ENCODE data around the gene BMAL2.

The BMAL2 gene

DNA sequence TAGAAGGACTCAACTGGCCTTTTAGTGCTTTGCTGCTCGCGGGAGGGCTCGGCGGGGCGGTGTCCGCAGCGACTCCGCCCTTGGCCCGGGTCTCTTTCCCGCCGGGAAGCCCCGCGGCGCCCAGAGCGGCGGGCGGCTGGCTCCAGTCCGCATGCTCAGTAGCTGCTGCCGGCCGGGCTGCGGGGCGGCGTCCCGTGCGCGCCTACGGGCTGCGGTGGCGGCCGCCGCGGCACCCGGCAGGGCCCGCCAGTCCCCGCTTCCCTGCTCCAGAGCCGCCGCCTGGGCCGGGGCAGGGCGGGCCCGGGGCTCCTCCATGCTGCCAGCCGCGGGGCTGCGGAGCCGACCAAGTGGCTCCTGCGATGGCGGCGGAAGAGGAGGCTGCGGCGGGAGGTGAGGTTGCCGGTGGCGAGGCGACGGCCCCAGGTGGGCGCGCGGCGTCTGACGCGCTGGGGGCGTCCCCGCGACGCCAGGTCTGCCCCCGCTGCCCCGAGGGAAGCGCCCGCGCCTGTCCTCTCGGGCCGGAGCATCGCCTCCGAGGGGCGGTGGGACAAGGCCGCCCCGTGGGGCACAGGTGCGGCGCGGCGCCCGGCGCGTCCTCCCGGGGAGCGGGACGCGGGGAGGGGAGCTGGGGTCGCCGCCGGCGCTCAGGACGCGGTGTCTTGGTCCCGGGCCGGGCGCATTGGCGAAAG lies at the start of gene BMAL2:
Gene BMAL2 (plus strand): TSS at position 123 of the 689 bp plus-strand sequence. CDS start 237 bp downstream, at position 360.
- no peak for DNase-seq (ENCODE audit: low read depth)

- DNase-seq (ENCODE audit: low read depth) = no peak
These were observed 48.6 kb upstream of the BMAL2 start for GRCh38 chr12:27284021-27284420.

- peak; percentile 19 for DNase-seq (ENCODE audit: low read depth)
These were observed 47.9 kb upstream of the BMAL2 start for GRCh38 chr12:27284751-27285150.

DNA sequence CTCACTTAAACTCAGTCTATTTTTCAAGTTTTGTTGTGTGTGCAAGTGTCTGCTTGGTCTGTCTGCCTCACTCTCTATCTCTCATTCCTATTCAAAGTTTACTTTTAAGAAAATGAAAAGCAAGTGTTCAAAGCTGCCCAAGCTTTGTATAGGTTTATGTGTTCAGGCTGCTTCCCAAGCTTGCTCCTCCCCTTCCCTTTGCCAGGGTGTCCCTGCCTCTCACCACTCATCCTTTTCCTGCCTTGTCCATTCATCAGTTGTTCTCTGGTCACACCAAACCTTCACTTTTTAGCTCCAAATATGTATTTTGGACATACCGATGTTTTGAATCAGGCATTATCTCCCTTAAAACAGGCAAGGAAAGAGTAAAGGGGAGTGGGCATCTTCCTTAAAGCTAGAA lies 47.2 kb upstream of the BMAL2 start:
- DNase-seq (ENCODE audit: low read depth) = peak; percentile 2

GRCh38 chr12:27289414-27289813 lies 43.2 kb upstream of the BMAL2 start:
- DNase-seq (ENCODE audit: low read depth) = no peak

GRCh38 chr12:27290501-27291168 lies 42.0 kb upstream of the BMAL2 start:
- no peak for DNase-seq (ENCODE audit: low read depth)

GRCh38 chr12:27291862-27292261 lies 40.8 kb upstream of the BMAL2 start:
- DNase-seq (ENCODE audit: low read depth) = no peak

GRCh38 chr12:27292718-27293117 lies 39.9 kb upstream of the BMAL2 start:
- no peak for DNase-seq (ENCODE audit: low read depth)

DNA sequence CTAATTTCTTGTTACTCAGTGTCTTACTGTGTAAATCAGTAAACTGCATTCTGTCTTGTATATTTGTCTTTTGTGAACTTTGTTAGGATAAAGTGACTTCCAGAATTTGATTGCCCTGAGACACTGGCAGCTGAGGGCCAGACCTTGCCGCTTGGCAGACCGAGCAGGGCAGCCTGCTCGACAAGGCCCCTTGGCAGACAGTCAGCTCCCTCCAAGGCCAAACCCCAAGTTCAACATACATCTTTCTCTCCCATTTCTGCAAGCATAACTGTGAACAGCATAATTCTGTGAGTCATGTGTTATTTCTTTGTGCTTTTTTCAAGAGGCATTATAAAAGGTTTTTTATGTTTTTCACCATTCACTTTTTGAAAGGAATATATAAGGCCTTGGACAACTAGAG lies 39.2 kb upstream of the BMAL2 start:
- no peak for DNase-seq (ENCODE audit: low read depth)

- DNase-seq (ENCODE audit: low read depth) = no peak
These were observed 36.0 kb upstream of the BMAL2 start for GRCh38 chr12:27296674-27297073.

DNA sequence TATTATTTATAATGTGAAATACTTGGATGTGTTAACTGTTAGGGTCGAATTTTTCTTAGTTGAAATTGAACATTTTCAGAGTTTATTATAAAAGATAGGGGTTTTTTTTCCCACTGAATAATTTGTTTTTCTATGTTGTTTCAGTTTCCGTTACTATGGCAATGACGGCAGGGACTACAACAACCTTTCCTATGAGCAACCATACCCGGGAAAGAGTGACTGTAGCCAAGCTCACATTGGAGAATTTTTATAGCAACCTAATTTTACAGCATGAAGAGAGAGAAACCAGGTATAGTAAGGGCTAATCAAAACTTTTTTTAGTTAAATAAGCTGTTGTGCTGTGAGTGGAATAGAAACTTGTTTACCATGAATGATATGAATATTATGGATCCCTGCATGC lies 35.1 kb upstream of the BMAL2 start:
- DNase-seq (ENCODE audit: low read depth) = no peak

DNA sequence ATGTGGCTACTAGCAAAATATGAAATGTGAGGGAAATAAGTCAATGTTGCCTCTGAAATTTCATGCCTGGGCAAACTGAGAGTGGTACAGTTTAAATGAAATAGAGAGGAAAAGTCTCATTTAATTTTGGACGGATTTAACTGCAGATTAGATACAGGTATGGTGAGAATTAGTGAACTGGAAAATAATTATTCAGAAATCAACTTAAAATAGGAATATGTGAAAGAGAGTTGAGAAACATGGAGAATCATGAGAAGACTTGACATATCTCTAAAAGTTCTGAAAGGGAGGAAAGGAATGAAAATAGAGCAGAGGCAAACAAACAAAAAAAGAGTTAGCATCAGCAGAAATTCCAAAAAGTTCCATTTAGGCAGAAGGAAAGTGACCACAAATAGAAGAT lies 33.5 kb upstream of the BMAL2 start:
- no peak for DNase-seq (ENCODE audit: low read depth)

DNA sequence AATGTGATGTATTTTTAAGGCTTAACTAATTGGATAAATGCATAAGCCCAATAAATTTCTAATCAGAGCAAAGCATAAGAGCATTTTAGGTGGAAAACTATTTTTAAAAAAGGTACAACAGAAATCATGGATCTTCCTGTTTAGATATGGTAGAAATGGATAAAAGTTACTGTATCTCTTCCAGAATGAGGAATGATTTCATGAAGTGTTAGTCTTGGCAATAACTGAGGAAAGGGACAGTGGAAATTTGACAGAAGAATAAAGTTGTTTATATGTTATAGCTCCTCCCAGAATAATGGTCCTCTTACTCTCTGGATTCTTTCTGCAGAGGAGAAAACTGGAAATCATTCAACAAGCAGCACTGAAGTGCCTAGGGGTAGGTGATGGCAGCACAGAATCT lies 32.4 kb upstream of the BMAL2 start:
- DNase-seq (ENCODE audit: low read depth) = no peak

DNA sequence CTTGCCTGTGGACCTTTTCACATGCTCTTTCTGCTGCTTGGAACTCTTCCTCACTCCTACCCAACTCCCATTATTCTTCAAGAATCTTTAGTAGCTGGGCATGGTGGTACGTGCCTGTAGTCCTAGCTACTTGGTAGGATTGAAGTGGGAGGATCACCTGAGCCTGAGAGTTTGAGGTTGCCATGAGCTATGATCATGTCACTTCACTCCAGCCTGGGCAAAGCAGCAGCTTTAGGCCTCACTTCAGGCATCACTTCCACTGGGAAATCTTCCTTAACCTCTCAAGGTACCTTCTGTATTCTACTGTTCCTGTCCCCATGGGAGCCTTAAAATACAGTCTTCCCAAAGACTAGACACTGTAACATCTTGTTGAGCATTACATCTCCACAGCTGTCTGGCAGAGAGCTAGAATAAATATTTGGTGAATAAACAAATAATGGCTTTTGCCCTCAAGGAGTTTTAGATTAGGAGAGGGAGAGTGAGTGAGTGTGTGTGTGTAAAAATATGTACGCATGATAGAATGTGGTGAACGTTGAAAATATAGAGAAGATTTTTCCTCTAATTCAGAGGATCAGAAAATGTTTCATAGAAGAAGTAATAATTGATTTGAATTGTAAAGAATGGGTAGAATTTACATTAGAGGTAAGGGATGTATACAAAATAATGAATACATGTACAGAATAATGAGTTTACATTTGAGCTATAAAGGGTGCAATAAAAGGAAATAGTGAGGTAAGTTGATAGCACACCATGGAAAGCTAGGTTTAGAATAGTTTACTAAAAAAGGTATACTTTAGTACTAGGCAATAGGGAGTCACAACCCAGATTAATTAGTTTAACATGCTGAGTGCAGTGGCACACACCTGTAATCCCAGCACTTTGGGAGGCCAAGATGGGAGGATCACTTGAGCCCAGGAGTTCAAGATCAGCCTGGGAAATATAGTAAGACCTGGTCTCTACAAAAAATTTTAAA lies 29.2 kb upstream of the BMAL2 start:
- no peak for DNase-seq (ENCODE audit: low read depth)

DNA sequence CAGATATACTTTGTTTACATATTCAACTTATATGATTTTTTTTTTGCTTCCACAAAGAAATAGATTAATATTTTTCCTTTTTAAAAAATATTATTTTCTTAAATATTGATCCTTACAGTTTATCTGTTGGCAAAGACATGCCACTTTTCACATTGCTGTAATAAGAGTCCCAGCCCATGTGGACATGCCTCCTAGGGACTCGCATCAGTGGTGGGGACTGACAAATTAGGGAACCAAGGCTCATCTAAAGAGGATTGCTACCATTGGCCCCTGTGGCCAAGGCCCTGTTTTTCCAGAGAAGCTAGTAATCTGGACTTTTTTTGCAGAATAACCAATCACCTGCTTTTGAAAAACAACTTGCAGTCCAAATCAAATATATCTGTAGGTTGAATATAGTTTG lies 27.8 kb upstream of the BMAL2 start:
- no peak for DNase-seq (ENCODE audit: low read depth)

DNA sequence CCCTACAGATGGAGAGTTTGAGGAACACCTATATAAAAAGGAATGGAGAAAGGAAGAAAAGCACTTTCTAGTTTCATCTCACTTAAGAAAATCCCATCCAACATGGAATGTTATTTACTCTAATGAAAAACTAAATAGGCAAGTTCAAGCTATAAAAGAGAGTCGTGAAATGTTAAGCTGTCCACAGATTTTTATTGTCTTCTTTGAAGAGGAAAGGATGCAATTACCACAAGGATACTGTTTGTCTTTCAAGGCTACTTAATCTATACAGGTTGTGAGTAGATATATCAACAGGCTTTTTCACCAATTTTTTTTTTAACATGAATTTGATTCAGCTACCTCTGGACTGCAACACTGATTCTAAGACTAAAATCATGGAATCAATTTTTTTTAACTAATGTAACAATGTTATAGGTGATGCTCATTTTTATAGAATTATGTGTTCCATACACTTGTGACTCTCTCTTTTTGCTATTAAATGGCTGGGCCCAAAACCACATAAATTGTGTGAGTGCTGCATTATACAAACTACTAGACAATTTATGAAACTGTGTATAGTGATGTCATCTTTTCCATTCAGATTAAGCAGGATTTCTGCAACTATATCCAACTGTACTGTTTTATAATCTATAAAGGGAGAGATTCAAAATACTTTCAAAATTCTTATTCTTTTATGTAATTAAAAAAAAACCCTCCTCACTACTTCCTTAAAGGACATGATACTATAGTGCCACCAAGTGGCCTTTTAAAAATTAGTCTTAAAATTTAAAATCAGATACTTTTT lies 26.8 kb upstream of the BMAL2 start:
- peak; percentile 23 for DNase-seq (ENCODE audit: low read depth)

GRCh38 chr12:27309293-27309994 lies 23.2 kb upstream of the BMAL2 start:
- no peak for DNase-seq (ENCODE audit: low read depth)

- no peak for DNase-seq (ENCODE audit: low read depth)
These were observed 22.7 kb upstream of the BMAL2 start for GRCh38 chr12:27309995-27310315.

DNA sequence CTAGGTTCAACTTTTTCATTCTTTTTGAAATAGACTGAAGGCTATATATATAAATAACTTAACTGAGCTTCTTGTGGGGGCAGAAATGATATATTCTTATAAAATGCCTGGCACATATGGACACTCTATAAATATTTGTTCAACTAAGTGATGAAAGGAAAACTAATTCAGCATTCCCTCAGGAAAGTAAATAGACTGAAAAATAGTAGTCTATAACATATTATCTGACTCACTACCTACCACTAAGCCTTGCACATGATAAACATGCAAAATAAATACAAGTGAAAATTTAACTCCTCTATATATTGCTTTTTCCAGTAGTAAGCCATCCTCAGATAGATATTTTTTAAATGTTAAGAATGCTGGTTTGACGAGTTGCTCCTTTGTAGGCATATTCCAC lies 15.7 kb upstream of the BMAL2 start:
- DNase-seq (ENCODE audit: low read depth) = no peak

DNA sequence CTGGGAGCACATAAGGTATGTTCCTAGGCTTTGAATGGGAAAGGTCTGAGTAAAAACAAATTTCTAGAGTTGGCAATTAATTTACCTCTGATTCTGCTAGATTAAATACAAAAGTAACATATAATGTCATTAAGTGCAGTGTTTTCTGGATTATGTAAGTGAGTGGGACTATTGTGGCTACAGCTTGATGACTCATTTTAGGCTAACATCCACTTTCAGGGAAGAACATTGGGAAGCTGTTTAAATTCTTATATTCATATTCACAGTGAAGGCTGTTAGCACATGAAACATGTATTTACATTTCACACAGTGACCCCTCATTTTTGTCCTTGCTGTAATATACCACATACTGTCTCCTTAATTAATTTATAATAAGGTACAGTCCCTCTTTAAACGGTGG lies 13.2 kb upstream of the BMAL2 start:
- DNase-seq (ENCODE audit: low read depth) = peak; percentile 42

GRCh38 chr12:27319848-27320247 lies 12.8 kb upstream of the BMAL2 start:
- no peak for DNase-seq (ENCODE audit: low read depth)
